Measurements from ENCODE around the gene RERE. TPM values are rescaled to one million over a fixed set of nuclear protein-coding genes. Genes with fewer than 3 reads are reported as not detected.

Gene RERE
- total RNA-seq, 1 experiment from 2014 or later: 161 TPM

DNA sequence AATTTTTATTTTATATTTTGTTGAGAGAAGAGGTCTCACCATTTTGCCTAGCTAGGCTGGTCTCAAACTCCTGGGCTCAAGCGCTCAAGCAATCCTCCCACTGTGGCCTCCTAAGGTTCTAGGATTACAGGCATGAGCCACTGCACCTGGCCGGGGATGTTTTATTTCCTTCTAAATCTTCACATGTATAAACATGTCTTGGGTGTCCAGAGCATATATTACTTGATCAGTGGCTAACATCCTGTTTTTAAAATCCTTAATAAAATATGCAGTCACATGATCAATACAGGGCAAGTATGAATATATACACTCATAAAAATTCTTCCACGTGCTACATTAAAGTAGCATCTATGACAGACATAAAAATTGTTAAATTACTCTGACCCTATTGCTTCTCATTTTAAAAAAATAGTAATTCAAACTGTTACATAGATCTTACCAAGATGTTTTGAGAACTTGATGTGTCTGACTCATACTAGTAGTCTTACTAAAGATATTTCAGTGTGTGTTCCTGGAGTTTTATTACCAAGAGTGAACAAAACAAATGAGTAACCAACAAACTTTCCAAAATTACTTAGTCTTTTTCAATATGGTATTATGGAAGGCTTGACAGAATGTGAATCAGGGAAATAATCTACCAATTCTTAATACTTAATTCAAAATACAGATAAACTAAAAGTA is 277.0 kb downstream of the RERE start (continued):
- TF ChIP-seq ZNF138 (CRISPR knock-in tag; conservative IDR thresholded peaks at IDR 0.05): no peak
- no peak for TF ChIP-seq ZNF671 (CRISPR knock-in tag; IDR thresholded peaks at IDR 0.05)
- TF ChIP-seq ZNF416 (CRISPR knock-in tag; IDR thresholded peaks at IDR 0.05): no peak
- TF ChIP-seq, protein P1, sequence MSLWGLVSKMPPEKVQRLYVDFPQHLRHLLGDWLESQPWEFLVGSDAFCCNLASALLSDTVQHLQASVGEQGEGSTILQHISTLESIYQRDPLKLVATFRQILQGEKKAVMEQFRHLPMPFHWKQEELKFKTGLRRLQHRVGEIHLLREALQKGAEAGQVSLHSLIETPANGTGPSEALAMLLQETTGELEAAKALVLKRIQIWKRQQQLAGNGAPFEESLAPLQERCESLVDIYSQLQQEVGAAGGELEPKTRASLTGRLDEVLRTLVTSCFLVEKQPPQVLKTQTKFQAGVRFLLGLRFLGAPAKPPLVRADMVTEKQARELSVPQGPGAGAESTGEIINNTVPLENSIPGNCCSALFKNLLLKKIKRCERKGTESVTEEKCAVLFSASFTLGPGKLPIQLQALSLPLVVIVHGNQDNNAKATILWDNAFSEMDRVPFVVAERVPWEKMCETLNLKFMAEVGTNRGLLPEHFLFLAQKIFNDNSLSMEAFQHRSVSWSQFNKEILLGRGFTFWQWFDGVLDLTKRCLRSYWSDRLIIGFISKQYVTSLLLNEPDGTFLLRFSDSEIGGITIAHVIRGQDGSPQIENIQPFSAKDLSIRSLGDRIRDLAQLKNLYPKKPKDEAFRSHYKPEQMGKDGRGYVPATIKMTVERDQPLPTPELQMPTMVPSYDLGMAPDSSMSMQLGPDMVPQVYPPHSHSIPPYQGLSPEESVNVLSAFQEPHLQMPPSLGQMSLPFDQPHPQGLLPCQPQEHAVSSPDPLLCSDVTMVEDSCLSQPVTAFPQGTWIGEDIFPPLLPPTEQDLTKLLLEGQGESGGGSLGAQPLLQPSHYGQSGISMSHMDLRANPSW (CRISPR knock-in tag; conservative IDR thresholded peaks at IDR 0.05; ENCODE audit: low read depth): no peak
- no peak for TF ChIP-seq NFYB (CRISPR knock-in tag; conservative IDR thresholded peaks at IDR 0.05; ENCODE audit: low read depth)

DNA sequence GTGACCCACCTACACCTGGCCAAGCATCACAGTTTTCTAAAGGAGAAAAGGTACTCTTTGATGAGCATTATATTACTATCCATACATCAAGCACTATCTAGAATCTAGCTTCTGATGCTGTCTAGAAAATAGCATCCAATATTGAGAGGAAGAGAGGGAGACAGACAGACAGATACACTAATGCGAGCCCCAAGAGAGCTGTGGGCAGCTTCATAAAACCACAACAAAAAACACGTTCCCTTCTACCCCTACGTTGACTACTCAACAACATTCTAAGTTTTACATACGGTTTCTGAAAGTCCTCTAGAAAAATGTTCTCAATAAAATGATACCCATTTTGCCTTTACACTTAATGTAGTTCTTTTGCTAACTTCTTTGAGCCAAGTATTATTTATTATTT is 277.8 kb downstream of the RERE start:
- H3K9me3 Mint-ChIP-seq: no peaks in the 10 kb centered on the region
- no peaks in the 10 kb centered on the region for H3K27me3 Mint-ChIP-seq (ENCODE audit: low read depth)
- DNase-seq (ENCODE audit: low spot score) (no peak), ATAC-seq (no peak)
- H3K36me3 Mint-ChIP-seq: peaks cover 14% of the 10 kb centered on the region
- ChIA-PET CTCF (no interaction called here), POLR2A (no interaction called here)
- H3K4me3 Mint-ChIP-seq: no peak overlapping the region
- H3K27ac Mint-ChIP-seq: no peak overlapping the region
- no peak for TF ChIP-seq ZNF281 (CRISPR knock-in tag; IDR thresholded peaks at IDR 0.05)
- H3K4me1 Mint-ChIP-seq: no peaks in the 10 kb centered on the region

GRCh38 chr1:8538502-8538901 is 278.9 kb downstream of the RERE start:
- ATAC-seq (no peak), DNase-seq (ENCODE audit: low spot score) (no peak)
- TF ChIP-seq ZNF317 (CRISPR knock-in tag; IDR thresholded peaks at IDR 0.05; ENCODE audit: borderline replicate concordance, low read depth) (no peak), USF1 (CRISPR knock-in tag; IDR thresholded peaks at IDR 0.05) (no peak), RORB (CRISPR knock-in tag; IDR thresholded peaks at IDR 0.05) (no peak), ZNF396 (CRISPR knock-in tag; IDR thresholded peaks at IDR 0.05; ENCODE audit: borderline replicate concordance) (no peak), SMAD4 (CRISPR knock-in tag; IDR thresholded peaks at IDR 0.05) (no peak), TEAD4 (CRISPR knock-in tag; IDR thresholded peaks at IDR 0.05) (no peak), E2F4 (CRISPR knock-in tag; IDR thresholded peaks at IDR 0.05; ENCODE audit: borderline replicate concordance, low read depth) (no peak), TCF7 (CRISPR knock-in tag; IDR thresholded peaks at IDR 0.05; ENCODE audit: low read depth) (no peak), IRF2 (CRISPR knock-in tag; IDR thresholded peaks at IDR 0.05; ENCODE audit: borderline replicate concordance, low read depth) (no peak), ZSCAN18 (CRISPR knock-in tag; IDR thresholded peaks at IDR 0.05) (no peak), NR3C1 (CRISPR knock-in tag; conservative IDR thresholded peaks at IDR 0.05; ENCODE audit: low read depth) (no peak)
- TF ChIP-seq, protein P1 (CRISPR knock-in tag; conservative IDR thresholded peaks at IDR 0.05; ENCODE audit: low read depth): no peak
- no peaks in the 10 kb centered on the region for H3K27me3 Mint-ChIP-seq (ENCODE audit: low read depth)
- CTCF ChIA-PET: no interaction called here
- no peak overlapping the region for H3K4me3 Mint-ChIP-seq
- POLR2A ChIA-PET: no interaction called here
- no peaks in the 10 kb centered on the region for H3K4me1 Mint-ChIP-seq
- H3K36me3 Mint-ChIP-seq: peaks cover 13% of the 10 kb centered on the region
- H3K27ac Mint-ChIP-seq: 0 out of 2 replicates have a peak overlapping the region, but pooled peaks have one; percentile 37
- H3K9me3 Mint-ChIP-seq: no peaks in the 10 kb centered on the region

Measured in WTC11 (cell line).